Stimulated activated CD4-positive, alpha-beta T cell treated with anti-CD3 and anti-CD28 coated beads, Interleukin-12 subunit alpha, Interleukin-12 subunit beta, amount 100 ng/mL, for 4 hours (primary cell): Measurements from ENCODE around the gene CRYGN.

Experiments
- DNase-seq: peaks from one replicate; pipeline ENCODE4 v3.0.0-alpha.2; 2020

CRYGN gene

GRCh38 chr7:151459726-151460473 is 20.0 kb upstream of the CRYGN start:
- DNase-seq, result no peak

DNA sequence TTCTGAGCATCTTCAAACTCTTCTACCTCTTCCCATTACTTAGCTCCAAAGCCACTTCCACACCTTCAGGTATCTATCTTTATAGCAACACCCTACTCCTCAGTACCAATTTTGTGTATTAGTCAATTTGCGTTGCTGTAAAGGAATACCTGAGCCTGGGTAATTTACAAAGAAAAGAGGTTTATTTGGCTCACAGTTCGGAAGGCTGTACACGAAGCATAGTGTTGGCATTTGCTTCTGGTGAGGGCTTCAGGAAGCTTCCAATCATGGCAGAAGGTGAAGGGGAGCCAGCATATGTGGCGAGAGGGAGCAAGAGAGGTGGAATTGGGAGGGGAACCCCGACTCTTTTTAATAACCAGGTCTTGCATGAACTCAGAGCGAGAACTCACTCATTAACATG is 17.6 kb upstream of the CRYGN start:
- no peak for DNase-seq

- DNase-seq, result no peak
Measured at GRCh38 chr7:151456782-151457181, 16.8 kb upstream of the CRYGN start.

DNA sequence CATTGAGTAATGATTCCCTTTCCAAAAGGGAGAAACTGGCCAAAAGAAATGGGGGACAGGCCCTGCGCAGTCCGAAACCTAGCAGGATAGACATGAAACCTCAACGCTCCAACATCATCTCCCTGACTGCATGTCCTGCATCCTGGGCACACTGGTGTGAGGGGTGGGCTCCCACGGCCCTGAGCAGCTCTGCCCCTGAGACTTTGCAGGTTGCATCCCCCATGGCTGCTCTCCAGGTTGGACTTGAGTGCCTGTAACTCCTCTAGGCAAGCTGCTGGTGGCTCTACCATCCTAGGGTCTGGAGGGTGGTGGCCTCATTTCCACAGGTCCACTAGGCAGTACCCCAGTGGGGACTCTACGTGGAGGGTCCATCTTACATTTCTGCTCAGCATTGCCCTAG is 16.3 kb upstream of the CRYGN start:
- DNase-seq, result no peak

- no peak for DNase-seq
Measured at GRCh38 chr7:151455690-151456089, 15.7 kb upstream of the CRYGN start.

GRCh38 chr7:151454932-151455530 is 15.1 kb upstream of the CRYGN start:
- DNase-seq, result no peak

- no peak for DNase-seq
Measured at GRCh38 chr7:151454305-151454704, 14.4 kb upstream of the CRYGN start.

DNA sequence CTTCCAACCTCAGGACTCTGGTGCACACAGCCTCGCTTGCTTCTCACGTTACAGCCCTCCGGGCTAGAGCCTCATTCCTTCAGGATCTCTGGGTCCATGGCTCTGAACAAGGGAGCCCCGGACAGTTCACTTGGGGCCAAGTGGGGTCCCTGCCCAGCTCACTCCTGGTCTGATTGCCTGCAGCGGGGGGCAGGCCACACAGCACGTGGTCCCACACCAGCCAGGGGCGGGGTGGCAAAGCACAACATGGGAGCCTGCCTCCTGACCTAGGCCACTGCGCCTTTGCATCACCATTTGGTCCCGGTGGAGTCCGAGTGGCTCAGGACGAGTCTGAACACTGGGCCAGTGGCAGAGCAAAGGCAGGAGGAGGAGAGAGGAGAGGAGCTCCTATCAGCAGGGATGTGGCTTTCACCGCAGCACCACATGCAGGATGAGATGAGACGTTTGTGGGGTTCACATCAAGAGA is 13.4 kb upstream of the CRYGN start:
- no peak for DNase-seq

DNA sequence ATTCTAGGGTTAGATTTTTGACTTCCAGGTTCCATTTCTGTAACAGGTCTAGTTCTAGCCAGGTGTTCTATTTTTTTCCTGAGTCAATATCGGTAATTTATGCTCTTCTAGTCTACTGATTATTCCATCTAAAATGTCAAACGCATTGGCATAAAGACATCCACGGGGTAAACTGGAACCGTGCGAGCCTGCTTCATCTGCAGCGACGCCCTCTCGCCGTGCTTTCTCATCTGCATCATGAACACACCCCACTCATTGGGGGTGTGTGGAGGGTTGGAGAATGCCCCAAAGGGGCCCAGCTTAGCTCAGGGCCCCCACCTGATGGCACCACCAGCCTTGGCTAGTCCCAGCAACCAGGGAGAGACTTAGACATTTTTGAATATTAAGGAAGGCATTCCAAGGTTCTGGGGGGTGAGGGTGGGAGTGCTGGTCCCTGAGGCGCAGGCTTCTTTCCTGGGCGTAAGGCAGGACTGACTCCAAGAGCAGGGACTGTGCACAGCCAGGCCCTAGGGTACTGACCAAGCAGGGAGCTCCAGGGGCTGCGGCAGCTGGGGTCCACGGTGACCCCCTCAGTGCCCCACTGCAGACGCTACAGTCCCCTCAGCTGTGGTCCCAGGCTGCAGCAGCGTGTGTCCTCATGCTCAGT is 12.9 kb upstream of the CRYGN start:
- no peak for DNase-seq

- DNase-seq, result no peak
Measured at GRCh38 chr7:151451626-151452571, 12.0 kb upstream of the CRYGN start.

DNA sequence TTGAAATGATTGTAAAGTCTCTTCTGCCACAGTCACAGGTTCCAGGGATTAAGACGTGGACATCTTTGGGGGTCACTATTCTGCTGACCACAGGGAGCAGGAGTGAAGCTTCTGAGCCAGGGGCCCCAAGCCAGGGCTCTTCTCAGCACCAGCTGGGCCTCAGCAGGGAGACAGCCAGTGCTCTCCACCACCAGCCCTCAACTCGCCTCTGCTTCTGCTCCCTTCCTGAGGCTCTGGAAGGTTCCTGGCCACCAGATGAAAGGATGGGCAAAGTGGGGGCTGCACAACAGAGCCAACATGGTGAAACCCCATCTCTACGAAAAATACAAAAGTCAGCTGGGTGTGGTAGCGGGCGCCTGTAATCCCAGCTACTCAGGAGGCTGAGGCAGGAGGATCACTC is 11.2 kb upstream of the CRYGN start:
- no peak for DNase-seq

- no peak for DNase-seq
Measured at GRCh38 chr7:151449990-151450389, 10.0 kb upstream of the CRYGN start.

- peak; percentile 69 for DNase-seq
Measured at GRCh38 chr7:151448261-151449252, 8.6 kb upstream of the CRYGN start.

GRCh38 chr7:151447901-151448260 is 7.9 kb upstream of the CRYGN start:
- no peak for DNase-seq

DNA sequence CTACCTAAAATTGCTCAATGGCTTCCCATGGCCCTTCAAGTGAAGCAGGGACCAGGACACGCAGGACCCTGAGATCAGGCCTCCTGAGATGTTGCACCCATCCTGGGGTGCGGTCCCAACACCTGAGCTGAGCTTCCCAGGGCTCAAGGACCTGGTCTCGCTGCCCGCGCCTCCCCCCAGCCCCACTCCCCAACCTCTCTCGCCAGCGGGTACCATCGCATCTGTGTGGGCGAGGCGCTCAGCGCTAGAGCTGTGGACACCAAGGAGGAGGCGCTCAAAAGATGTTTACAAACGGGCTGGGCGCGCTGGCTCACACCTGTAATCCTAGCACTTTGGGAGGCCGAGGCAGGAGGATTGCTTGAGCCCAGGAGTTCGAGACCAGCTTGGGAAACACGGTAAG is 7.4 kb upstream of the CRYGN start:
- DNase-seq, result no peak

- no peak for DNase-seq
Measured at GRCh38 chr7:151446412-151446811, 6.5 kb upstream of the CRYGN start.

- DNase-seq, result no peak
Measured at GRCh38 chr7:151444632-151445031, 4.7 kb upstream of the CRYGN start.

DNA sequence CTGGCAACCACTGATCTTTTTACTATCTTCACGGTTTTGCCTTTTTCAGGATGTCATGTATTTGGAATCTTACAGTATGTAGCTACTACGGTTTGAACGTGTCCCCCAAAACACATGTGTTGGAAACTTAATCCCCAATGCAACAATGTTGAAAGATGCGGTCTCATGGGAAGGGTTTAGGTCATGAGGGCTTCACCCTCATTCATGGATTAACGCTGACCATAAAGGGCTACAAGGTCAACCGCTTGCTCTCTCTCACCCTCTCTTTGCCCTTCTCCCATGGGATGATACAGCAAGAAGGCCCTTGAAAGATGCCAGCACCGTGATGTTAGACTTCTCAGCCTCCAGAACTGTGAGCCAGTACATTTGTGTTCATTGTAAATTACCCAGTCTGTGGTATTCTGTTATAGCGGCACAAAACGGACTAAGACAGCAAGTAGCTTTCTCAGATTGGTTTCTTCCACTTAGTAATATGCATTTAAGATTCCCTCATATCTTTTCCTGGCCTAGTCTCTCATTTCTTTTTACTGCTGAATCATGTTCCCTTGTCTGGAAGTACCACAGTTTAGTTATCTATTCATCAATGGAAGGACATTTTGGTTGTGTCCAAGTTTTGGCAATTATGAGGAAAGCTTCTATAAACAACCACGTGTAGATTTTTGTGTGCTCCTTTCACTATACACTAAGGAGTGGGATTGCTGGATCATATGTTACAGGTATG is 3.0 kb upstream of the CRYGN start:
- no peak for DNase-seq

GRCh38 chr7:151440799-151441445 is 981 bp upstream of the CRYGN start:
- no peak for DNase-seq

- DNase-seq, result no peak
Measured at GRCh38 chr7:151438864-151439601, 908 bp downstream of the CRYGN start.
